GM18526 (cell line): ENCODE measurements around the gene PAF1.

Experiments
- POLR2A ChIP-seq: IDR thresholded peaks from 3 replicates; pipeline ENCODE4 v1.6.1; 2011; ENCODE audit not compliant: insufficient read length; ENCODE audit errors: extremely low read depth

The PAF1 gene

DNA sequence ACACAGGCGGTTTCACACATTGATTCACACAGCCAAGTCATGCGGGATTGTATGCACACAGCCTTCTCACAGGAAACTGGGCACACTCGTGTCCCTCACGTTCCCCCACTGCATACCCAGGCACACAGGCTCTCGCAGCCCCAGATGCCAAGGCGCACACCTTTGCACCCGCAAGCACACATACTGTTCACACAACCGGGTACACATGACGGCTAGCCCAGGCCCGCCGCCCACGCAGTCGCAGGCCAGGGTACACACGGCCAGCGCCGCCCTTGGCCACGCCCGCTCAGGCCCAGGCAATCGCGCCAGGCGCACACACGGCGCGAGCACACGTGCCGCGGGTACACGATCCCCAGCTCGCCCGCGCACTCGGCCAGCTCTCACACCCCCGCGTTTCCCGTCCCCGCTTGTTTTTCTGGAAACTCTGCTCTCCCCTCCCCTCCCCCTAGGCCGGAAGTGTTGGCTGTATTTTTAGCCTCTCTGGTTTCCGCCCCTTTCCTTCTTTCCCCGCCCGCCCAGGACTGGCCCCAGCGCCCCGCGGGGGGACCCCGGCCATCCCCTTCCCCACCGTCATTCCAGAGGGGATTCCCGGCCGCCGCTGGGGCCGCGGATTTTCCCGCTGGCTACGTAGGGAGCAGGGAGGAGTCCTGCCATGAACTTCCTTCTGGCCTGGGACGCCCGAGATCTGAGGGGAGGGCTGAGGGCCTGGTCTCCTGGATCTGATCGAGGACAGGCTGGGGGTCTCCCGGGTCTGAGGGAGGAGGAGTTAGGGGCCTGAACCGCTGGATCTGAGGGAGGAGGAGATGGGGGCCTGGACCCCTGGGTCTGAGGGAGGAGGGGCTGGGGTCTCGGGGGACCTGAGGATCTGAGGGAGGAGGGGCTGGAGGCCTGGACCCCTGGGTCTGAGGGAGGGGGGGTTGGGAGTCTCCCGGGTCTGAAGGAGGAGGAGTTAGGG lies 11.7 kb upstream of the PAF1 start:
- TF ChIP-seq POLR2A, result peak; percentile 60

DNA sequence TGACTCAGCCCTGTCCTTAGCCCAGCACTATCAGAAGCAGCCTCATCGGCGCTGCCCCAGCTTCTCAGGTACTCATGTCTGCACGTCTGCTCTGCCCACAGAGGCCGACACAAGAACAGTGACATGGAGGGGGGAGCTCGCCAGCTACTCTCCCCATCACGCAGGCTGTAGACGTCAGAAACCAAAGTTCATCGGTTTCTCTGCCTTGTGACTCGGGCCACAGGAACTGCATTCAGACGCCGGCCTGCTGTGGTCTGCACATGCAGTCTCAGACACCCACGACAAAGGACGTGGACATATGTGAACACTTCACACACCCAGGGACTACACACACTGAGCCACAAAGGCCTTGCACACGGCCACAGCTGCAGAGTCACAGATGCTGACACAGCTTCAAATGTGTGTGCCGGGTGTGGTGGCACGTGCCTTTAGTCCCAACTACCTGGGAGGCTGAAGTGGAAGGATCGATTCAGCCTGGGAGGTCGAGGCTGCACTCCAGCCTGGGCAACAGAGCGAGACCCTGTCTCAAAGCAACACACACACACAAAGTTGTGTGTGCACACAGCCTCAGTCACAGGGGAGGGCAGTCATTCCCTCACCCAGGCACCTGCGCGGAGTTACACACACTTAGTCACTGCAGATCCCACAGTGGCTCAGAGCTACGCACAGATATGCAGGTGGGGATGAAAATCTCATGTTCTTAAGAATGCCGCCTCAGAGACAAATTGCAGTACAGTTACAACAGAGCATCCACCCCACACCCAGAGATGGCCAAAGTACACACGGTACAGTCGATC lies 10.8 kb upstream of the PAF1 start:
- peak; percentile 55 for TF ChIP-seq POLR2A

DNA sequence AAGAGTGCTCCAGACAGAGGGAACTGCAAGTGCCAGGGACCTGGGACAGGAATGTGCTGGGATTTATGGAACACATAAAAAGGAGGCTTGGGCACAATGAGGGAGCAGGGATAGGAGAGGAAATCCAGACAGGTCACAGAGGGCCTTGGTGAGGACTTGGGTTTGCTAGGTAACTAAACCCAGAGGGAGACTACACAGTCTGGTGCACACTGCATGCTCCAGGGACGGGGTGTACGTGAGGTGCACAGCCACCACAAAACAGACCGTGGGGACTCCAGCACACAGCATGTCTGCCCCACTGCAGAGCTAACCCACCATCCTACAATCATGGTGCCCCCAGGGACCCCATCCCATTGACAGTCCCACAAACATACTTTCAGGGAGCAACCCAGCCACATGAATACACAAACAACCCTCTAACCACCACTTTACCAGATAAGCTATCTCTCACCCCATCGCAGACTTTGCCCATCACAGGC lies 10.2 kb upstream of the PAF1 start:
- TF ChIP-seq POLR2A, result no peak

DNA sequence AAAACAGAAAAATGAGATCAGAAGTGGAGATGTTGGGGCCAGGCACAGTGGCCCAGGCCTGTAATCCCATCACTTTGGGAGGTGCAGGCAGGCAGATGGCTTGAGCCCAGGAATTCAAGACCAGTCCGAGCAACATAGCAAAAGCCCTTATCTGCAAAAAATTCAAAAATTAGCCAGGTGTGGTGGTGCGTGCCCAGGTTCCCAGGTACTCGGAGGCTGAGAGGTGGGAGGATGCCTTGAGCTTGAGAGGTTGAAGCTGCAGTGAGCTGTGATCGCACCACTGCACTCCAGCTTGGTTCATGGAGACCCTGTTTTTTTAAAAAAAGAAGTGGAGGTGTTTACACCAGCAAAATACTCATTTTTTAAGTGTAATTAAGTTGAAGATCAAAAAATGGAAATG lies 9.2 kb upstream of the PAF1 start:
- no peak for TF ChIP-seq POLR2A

DNA sequence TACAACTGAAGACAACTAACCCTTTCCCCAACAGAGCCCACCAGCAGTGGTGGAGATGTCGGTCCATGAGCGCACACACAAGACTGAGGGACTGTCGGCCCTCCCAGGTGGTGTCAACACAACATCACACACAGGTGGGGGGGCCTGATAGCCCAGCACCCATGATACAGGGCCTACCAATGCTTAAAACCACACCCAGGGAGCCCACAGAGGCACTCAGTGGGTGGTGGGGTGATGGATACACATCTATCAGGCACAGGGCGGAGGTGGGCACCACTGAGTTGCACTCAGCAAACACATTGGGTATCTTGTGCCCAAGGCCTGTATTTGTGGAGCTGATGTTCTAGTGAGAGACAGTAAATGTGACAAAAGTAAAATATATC lies 8.8 kb upstream of the PAF1 start:
- no peak for TF ChIP-seq POLR2A

DNA sequence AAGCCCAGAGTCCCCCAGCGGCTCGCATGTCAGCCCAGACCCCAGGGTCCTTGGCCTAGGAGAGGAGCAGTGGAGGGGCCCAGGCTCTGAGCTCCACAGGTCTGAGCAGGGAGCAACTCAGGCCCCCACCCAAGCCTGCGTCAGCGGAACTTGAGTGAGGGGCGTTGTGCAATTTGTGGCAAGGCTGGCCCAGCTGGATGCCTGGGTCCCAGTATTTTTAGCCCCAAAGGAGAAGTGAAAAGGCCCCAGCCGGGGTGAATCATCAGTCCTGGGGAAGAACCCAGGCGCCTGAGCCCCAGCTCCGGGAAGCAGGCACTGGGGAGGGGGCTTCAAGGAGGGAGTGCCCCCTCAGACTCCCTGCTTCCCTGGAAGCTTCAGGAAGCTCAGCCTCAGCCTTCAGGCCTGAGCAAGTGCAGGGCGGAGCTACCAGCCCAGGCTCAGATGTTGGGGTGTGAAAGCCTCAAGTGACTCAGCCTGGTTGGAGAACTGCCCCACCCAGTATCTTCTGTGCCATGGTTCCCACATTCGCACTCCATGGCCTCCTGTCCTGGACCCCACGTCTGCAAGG lies 7.5 kb upstream of the PAF1 start:
- peak; percentile 23 for TF ChIP-seq POLR2A

DNA sequence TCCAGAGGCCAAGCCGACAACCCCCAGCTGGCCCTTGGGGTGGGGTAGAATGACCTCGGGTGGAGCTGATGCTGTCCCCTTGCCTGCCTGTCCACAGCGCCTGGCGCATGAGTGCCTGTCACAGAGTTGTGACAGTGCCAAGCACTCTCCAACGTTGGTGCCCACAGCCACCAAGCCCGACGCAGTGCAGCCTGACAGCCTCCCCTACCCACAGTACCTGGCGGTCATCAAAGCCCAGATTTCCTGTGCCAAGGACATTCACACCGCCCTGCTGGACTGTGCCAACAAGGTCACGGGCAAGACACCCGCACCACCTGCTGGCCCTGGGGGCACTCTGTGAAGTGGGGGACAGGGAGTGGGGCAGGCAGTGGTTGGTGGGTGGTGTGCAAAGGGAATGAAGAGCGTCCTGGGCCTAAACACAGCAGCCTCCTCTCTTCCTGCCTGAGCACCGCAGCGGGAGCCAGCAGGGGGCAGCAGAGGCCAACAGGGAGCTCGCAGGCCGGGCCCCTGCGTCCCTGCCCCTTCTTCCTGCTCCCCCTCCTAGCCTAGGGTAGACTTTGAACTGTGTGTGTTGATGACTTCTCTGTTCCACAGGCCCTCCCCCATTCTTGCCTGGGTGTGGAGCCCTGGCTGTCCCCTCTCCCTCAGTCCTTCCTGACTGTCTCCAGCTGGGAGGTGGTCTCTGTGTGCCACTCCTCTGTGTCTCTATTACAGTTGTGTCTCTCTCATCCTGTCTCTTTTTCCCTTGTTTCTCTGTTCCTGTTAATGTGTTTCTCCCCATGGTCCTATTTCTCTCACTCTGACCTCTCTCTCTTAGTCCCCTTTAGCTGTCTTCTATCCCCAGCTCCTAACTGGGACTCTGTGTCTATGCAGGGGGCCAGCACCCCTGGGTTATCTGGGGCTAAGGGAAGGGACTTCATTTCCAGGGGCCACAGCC lies 6.7 kb upstream of the PAF1 start:
- TF ChIP-seq POLR2A, result peak; percentile 21

DNA sequence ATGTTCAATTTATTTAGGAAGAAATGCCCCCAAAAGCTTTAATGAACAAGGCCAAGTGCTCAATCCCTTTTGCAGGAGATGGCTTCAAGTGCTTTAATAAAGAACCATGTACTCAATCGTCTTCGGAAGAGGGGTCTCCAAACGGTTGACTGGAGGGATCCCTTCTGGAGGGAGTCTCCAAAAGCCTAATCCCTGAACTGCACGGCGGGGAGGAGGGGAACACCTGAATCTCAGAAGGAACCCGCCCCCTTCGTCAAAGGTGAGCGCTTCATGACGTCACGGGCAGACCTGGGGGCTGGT lies 505 bp downstream of the PAF1 start:
- no peak for TF ChIP-seq POLR2A

DNA sequence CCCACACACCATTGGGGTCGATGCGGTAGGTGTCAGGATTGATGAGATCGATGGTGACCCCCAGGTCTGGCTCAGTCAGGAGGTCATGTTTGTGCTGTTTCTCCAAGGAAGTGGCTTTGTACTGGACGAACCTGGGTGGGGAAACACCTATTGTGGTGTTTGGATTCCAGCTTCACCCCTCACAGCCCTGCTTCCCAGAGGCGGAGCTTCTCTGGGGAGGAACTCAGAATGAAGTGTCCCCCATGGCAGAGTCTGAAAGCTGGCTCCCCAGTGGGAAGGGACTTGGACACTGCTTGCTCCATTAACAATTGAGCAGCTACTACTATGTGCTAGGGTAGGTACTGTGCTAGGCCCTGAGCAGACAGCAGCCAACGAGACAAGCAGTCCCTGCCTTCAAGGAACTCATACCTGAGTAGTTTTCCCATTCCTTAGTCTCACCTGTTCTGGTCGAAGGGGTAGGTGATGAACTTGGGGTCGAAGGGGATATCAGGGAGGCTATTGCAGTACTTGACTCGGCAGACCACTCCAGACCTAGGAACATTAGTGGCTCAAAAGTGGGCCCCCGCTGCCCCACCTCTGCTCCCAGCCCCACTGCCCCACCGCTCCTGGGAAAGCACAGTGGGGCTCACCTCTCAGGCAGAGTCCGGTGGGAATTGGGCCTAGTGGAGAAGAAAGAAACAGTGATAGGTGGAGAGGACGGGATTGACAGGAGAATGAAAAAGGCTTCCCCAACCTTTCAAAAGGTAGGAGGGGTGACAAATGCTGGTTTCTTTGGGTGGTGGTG lies 1.1 kb downstream of the PAF1 start:
- TF ChIP-seq POLR2A, result no peak

DNA sequence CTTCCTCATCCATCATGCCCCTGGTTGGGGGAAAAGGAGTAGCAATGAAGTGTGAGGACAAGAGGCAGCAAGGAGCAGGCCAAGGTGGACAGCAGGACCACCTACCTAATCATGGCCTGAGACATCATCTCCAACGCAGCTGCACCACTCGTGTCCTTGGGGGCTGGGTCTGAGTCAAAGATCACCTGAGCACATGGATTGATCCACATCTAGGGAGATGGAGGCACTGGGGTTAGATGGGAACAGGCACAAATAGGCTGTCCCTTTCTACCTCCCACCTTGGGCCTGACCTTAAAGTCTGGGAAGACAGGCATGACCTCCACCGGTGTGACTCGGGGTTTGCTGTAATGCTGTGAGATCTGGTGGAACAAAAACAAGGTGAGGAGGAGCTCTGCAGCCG lies 2.2 kb downstream of the PAF1 start:
- no peak for TF ChIP-seq POLR2A

DNA sequence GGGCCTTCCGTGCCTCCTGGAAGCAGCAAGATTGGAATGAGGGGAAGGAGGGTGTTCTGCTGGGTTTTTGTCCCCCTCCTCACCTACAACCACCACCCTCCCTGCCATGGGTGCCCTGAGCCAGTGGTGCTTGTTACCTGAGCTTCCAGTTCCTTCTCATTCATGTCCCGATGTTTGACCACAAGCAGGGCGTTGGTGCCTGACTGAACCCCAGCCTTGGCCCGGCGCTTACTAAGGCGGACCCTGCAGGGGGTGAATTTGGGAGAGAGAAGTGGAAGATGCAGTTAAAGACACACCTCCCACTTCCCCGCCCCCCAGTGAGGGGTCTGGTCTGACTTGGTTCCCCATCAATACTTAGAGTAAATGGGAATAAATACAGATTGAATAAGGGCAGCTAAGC lies 4.3 kb downstream of the PAF1 start:
- TF ChIP-seq POLR2A, result no peak

DNA sequence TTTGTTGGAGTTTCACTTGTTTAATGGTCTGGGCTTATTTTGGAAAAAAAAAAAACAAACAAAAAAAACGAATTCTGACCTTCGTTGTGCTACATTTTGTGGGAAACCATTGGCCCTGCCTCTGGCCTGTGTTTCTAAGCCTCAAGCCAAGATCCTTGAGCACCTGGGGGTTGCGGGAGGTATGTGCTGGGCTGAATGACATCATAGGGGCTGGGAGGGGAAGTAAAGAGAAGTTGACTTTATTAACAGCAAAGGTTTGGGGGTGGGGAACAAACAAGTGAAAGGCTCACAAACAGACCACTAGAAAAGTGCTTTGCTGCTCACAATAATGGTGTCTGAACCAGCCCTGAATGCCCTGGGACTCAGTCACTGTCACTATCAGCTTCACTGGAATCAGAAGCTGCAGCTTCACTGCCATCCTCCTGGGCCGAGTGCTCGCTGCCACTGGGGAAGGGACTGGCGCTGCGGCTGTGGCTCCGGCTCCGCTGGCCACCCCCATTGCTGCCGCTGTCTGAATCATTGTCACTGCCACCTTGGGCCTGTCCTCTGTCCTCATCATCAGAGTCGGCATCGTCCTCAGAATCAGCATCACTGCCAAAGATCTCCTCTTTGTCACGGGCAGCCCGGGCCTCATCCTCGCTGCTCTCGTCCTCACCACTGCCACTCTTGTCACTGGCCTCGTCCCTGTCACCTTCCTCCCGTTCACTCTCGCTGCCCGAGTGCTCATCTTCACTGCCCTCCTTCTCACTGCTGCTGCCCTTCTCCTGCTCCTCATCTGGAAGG lies 5.1 kb downstream of the PAF1 start:
- no peak for TF ChIP-seq POLR2A

DNA sequence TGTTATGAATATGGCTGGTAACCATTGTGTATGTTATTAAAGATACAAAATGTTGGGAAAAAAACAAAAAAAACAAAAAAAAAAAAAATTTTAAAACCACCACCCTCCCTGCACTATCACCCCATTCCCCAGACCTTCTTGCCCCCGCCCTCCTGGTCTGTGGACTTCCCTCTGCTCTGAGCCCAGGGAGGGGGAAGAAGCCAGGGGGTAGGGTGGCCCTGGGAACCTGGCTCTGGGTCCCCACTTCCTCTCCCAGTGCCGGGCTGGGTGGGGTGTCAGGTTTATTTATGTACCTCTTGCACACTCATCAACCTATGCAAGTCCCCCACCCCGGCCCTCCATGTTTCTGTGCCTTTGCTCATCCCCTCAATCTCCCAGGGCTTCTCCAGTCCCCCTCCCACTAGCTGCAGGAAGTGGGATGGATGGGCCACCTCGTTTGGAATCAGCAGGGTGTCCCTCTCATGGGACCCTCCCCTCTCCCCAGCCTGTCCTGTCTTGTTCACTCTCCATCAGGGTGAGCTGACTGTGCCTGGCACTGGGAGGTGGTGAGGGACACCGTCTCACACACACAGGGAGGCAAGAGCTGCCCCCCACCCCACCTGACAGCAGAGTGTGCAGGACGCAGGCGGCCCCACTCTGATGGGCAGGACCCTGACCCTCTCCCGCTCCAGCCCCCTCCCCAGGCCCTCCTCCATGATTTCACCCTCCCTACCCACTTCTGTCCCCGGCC lies 5.9 kb downstream of the PAF1 start:
- no peak for TF ChIP-seq POLR2A
